Measurements from ENCODE around the gene NINJ1. TPM values are rescaled to one million over a fixed set of nuclear protein-coding genes. Genes with fewer than 3 reads are reported as not detected.

NINJ1 gene
- total RNA-seq, 4 donors from 2014 or later, result 29.5 to 67.7 (median 38.5) TPM

DNA sequence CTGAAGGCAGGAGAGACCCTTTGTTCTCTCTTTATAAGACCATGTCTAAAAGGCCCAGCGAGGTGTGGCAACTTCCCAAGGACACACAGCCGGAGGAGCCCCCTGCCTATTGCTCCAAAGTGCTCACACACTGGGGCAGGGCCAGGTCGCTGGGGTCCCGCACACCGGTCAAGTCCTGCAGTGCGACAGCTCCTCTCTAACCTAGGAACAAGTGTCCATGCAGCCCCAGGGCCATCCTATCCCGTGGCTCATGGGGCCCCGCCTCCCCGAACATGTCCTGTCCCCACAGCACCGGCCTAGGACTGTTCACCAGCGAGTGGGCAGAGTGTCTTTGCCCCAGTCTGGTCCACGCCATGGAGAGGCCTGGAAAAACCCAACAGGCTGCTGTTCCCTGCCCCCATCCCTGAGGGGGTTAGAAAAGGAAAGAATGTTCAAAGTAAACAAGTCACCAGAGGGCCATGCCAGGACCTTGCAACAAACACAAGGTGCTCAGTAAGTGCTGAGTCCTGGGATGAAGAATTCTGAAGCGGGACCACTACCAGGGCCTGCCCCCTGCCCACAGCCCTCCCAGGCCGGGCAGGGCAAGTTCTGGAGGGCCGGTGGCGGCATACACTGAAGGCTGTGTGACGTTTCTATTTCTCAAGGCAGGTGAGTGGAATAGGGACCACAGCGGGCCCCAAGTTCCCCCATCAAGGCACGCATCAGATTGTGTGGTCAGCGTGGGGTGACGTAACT is 938 bp downstream of the NINJ1 start:
- H3K36me3 ChIP-seq, result no peaks in the 10 kb centered on the region
- intact Hi-C loops (cut with DNase I; ENCODE audit: low total_unique reads), result no loop called here
- in situ Hi-C loops (cut with MboI; ENCODE audit: low pct_ligation_motif_present in 1 of 4, low pct_unique_long_range_greater_than_20kb in 1 of 4, low sequenced_read_pairs in 3 of 4), result no loop called here
- no peaks in the 10 kb centered on the region for H3K27me3 ChIP-seq
- H3K9me3 ChIP-seq, result no peaks in the 10 kb centered on the region
- DNase-seq, result peak; percentile 42
- H3K4me1 ChIP-seq, result peaks cover 45 to 69% (median 58%) of the 10 kb centered on the region in 4 donors
- H3K27ac ChIP-seq, result peak overlapping the region; percentile 95 to 100 (median 96)
- TF ChIP-seq, protein P1, sequence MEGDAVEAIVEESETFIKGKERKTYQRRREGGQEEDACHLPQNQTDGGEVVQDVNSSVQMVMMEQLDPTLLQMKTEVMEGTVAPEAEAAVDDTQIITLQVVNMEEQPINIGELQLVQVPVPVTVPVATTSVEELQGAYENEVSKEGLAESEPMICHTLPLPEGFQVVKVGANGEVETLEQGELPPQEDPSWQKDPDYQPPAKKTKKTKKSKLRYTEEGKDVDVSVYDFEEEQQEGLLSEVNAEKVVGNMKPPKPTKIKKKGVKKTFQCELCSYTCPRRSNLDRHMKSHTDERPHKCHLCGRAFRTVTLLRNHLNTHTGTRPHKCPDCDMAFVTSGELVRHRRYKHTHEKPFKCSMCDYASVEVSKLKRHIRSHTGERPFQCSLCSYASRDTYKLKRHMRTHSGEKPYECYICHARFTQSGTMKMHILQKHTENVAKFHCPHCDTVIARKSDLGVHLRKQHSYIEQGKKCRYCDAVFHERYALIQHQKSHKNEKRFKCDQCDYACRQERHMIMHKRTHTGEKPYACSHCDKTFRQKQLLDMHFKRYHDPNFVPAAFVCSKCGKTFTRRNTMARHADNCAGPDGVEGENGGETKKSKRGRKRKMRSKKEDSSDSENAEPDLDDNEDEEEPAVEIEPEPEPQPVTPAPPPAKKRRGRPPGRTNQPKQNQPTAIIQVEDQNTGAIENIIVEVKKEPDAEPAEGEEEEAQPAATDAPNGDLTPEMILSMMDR (IDR thresholded peaks at IDR 0.05), result no peak
- TF ChIP-seq POLR2A (IDR thresholded peaks at IDR 0.05) (no peak), POLR2AphosphoS5 (IDR thresholded peaks at IDR 0.05) (no peak), EP300 (IDR thresholded peaks at IDR 0.05; ENCODE audit: low read depth) (no peak)
- 27% methylated on average over 15 of the region's 21 CpGs; no CpG with 5 or more reads in 1 of the 2 donors for WGBS, 2 donors (ENCODE audit: low coverage in 1 of 2)
- H3K4me3 ChIP-seq, result peak overlapping the region; percentile 56 to 77 (median 69)

DNA sequence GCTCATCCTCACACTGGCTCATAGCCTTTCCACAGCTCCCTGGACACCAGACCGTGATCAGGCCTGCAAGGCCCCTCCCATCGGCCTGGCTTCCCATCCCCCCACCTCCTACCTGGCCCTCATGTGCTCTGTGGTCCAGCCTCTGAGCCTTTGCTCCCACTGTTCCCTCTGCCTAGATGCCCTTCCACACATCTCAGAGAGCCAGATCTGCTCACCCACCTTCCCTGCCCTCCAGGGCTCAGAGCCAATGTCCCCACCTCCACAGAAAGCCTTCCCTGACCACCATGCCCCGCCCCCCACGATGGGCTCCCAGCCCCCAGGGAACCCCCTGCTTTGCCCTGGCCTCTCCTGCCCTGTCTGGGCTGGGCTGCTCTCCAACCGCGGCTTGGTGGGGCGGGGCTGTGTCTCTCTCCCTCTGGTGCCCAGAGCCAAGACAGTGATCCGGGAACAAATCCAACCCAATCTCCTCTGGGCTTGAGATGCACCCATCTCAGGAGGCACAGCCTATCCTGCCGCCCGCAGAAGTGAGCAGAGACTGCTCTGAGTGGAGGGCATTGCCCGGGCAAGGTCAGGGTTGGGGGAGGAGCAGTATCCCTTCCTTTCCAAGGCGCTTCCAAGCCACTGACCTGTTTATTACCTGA is 1.6 kb downstream of the NINJ1 start:
- intact Hi-C loops (cut with DNase I; ENCODE audit: low total_unique reads), result no loop called here
- H3K27ac ChIP-seq, result peak overlapping the region; percentile 95 to 100 (median 96)
- peak; percentile 79 for DNase-seq
- in situ Hi-C loops (cut with MboI; ENCODE audit: low pct_ligation_motif_present in 1 of 4, low pct_unique_long_range_greater_than_20kb in 1 of 4, low sequenced_read_pairs in 3 of 4), result no loop called here
- 27 to 60% methylated on average over 1 to 12 of the region's 12 CpGs for WGBS, 2 donors (ENCODE audit: low coverage in 1 of 2)
- peak overlapping the region in 3 of 4 donors; percentile 66 to 77 (median 72) for H3K4me3 ChIP-seq
- peaks cover 50 to 76% (median 64%) of the 10 kb centered on the region in 4 donors for H3K4me1 ChIP-seq
- TF ChIP-seq POLR2AphosphoS5 (IDR thresholded peaks at IDR 0.05) (peak; percentile 19 to 58 (median 56)), POLR2A (IDR thresholded peaks at IDR 0.05) (peak; percentile 13), EP300 (IDR thresholded peaks at IDR 0.05; ENCODE audit: low read depth) (no peak)
- TF ChIP-seq, protein P1 (IDR thresholded peaks at IDR 0.05), result no peak
- H3K27me3 ChIP-seq, result no peaks in the 10 kb centered on the region
- H3K9me3 ChIP-seq, result no peaks in the 10 kb centered on the region
- no peaks in the 10 kb centered on the region for H3K36me3 ChIP-seq

DNA sequence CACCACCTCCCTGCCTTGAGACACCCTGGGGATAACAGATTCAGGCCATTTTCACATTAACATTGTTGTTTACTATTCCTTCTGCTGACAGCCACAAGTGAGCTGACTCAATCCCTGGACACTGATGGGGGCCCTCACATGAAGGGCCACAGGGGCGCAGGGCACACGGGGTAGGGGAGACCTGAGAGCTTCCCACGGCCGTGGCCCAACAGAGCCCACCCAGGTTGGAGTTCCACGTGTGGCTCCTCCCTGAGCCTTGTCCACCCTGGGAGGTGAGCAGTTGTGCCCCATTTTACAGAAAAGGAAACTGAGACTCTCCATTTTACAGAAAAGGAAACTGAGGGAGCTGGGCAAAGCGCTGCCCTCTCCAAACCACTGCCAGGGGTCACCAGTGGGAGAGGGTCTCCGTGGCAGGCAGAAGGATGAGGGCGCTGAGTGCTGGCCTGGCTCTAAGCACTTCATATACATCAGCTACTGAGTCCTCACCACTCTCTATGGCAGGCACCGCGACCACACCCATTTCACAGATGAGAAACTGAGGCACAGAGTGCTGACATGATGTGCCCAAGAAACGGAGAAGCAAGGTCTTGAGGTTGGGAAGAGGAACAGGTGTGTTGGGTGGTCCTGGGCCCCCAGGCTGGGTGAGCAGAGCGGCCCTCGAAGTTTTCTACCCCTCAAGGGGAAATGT is 2.3 kb downstream of the NINJ1 start:
- no peaks in the 10 kb centered on the region for H3K27me3 ChIP-seq
- H3K36me3 ChIP-seq, result no peaks in the 10 kb centered on the region
- peak overlapping the region; percentile 95 to 100 (median 96) for H3K27ac ChIP-seq
- H3K9me3 ChIP-seq, result no peaks in the 10 kb centered on the region
- DNase-seq, result peak; percentile 7
- 88% methylated on average over 13 of the region's 13 CpGs; no CpG with 5 or more reads in 1 of the 2 donors for WGBS, 2 donors (ENCODE audit: low coverage in 1 of 2)
- H3K4me3 ChIP-seq, result peak overlapping the region in 2 of 4 donors; percentile 72 to 77
- H3K4me1 ChIP-seq, result peaks cover 53 to 83% (median 71%) of the 10 kb centered on the region in 4 donors
- intact Hi-C loops (cut with DNase I; ENCODE audit: low total_unique reads), result no loop called here
- no peak for TF ChIP-seq EP300 (IDR thresholded peaks at IDR 0.05; ENCODE audit: low read depth)
- TF ChIP-seq POLR2A (IDR thresholded peaks at IDR 0.05), result no peak
- TF ChIP-seq, protein P1 (IDR thresholded peaks at IDR 0.05), result no peak
- no peak for TF ChIP-seq POLR2AphosphoS5 (IDR thresholded peaks at IDR 0.05)
- in situ Hi-C loops (cut with MboI; ENCODE audit: low pct_ligation_motif_present in 1 of 4, low pct_unique_long_range_greater_than_20kb in 1 of 4, low sequenced_read_pairs in 3 of 4), result no loop called here
